Activated CD8-positive, alpha-beta memory T cell treated with anti-CD3 and anti-CD28 coated beads for 48 hours (primary cell): Measurements from ENCODE around the gene EFHC2.
A peak's percentile ranks its signal among the peaks of the same experiment; 100 is the strongest.

Experiments
- DNase-seq, 3 experiments: peaks; one replicate each; pipeline ENCODE4 v3.0.0-alpha.2; 2020; ENCODE audit warnings: low read depth in 2 of 3, low spot score in 2 of 3

EFHC2 gene, protein sequence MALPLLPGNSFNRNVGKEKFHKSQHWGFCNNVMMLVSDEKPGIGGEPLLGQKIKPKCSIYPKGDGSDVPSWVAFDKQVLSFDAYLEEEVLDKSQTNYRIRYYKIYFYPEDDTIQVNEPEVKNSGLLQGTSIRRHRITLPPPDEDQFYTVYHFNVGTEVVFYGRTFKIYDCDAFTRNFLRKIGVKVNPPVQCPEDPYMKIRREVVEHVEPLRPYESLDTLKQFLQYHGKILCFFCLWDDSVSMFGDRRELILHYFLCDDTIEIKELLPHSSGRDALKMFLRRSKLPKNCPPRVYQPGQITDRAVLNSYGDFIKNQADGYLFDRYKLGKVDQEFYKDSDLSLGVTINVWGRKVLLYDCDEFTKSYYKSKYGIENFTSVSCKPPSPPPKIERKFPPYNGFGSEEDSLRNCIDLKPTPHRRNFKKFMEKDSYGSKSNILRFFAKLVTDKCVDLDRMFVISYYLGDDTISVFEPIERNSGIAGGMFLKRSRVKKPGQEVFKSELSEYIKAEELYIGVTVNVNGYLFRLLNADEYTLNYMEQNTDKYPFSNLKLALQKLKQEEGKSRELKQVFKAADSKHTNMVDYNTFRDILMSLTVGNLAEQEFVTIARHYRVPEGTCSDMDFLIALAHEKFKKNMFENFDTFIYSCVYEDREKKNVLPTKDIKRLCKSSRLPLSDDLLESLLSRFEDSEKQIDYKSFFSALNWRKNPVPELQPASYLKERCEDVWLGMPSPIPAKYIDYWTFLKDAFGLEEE

DNA sequence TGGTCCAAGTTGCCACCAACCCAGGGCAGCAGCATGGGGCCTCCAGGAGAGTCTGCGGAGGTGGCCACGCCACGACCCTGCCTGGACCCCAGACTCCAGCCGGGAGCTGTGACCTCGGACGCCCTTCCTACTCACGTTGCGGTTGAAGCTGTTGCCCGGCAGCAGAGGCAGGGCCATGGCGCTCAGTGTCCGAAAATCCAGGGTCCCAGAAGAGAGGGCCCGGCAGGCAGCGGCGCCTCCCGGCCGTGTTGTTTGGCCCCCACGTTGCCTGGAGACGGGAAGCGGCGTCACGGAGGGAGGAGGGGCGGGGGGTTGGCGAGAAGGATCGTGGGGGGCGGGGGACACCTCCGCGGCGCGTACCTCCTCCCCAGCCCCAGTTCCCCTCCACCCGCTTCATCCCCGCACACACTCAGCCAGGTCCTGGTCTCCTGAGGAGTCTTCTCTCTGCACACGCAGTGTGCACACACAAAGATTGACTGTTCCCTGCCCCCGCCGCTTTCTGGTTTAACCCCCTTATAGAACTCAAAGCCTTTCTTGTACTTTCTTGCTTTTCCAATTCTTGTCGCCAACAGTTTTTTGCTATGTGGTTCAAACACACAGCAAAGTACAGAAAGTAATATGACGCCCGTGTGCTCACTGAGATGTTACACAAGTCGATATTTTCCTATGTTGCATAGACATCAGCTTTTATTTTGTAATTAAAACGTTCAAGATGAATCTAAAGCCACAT, at the start of gene EFHC2:
Gene EFHC2 (minus strand): TSS at position 261 of the 730 bp plus-strand sequence. CDS start 84 bp downstream, at position 177.
- no peak for DNase-seq

DNA sequence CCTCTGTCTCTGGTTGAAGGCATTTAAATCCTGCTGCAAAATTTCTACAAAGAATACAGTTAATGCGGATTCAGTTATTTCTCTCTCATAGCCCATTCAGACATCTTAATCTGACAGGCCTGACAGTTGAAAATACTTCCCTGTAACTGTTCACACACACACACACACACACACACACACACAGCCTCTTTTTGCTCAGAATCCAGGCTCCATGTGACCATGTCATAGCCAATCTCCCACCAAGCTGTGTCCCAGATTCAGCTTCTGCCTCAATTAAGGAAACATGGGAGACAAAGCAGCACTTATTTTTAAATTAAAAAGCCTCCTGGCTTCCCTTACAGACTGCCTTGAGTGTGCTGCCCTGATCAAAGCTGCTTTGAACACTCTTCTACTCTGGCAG, 49.3 kb upstream of the EFHC2 start:
- DNase-seq, result no peak

DNA sequence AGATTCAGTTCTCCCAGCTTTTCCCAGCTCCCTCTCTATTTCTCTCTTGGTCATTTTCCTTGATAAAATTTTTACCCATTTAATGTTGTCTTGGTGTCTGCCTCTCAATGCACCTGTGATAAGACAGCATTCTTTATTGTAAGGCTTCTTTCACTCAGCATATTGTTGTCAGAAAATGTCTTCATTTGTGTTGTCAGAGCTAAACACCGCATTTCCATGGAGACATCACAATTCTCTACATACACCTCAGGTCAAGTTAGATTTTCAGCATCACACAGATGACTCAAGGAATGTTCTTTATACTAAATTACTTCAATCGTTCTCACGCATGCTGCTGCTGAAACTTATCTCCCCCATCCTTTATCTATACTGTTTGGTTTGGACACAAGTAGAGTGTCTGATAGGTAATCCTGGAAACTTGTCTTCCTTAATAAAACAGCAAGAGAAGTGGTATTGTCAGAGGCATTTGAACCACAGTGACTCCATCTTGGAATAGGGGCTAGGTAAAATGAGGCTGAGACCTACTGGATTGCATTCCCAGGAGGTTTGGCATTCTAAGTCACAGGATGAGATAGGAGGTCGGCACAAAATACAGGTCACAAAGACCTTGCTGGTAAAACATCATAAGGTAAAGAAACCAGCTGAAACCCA, 41.3 kb upstream of the EFHC2 start:
- DNase-seq, result no peak

DNA sequence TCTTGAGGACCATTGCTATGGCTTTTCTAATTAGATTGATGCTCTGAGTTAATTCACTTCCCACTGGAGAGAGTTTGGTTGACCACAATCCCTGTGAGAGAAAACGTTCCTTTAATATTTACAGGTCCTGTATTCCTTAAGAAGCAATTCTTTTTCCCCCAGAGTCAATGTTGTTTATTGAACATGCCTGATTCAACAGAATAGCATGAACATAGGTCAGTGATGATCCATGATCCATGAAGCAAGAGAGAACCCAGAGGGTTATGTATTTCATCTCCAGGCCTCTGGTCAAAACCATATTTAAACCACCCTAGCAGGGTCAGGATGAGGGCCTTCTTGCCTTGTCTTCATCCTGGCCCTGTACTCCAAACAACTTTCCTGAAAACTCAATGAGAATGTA, 39.4 kb upstream of the EFHC2 start:
- DNase-seq, result no peak

DNA sequence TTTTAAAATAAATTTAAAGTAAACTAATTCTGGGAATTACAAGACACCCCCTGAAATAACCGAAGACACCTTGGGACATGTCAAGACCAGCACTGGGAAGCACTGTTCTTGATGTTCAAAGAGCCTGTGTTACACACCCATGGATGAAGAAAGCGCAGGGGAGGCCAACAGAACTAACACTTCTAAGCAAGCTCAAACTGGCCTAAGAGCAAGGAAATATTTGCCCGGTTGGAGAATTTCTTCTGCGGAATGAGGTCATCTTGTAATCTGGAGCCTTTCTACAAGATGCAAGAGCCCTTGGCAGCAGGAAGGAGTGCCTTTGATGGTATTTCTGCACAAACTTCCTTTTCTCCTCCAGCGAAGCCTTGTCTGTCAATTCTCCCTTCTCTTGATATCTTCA, 9.3 kb upstream of the EFHC2 start:
- no peak for DNase-seq

DNA sequence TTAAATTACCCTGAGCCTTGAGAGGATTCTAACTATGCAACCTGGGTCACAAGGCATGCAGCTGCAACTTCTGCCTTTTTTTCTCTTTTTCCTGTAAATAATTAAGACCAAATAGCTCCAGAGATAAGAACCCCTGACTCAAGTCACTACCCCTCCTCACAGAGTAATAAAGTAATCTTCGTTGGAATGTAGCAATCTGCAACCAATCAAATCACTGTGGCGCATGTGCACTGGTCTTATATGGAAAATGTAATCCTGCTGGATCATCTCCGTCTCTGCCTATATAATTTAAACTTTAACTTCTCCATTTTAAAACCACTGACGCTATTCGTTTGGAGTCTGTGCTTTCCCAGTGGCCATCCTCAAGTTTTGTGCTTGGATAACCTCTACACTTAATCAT, 6.1 kb upstream of the EFHC2 start:
- no peak for DNase-seq

DNA sequence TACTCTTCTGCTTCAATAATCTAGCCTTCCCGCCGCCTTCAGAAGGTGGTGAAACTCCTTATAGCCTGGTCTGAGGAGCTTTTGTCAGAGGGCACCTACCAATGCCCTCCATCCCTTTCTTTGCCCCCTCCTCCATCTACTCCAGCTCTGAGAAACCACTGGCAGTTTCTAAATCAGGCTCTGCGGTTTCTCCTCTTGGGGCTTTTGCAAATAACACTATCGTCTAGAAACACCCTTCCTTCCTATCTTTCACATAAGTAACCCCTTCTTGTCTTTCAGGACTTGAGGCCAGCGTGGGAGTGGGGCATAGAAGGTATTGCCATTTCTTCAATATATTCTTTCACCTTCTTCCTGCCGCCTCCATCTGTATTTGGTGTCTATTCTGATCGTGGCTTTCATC, 1.2 kb upstream of the EFHC2 start:
- no peak for DNase-seq

DNA sequence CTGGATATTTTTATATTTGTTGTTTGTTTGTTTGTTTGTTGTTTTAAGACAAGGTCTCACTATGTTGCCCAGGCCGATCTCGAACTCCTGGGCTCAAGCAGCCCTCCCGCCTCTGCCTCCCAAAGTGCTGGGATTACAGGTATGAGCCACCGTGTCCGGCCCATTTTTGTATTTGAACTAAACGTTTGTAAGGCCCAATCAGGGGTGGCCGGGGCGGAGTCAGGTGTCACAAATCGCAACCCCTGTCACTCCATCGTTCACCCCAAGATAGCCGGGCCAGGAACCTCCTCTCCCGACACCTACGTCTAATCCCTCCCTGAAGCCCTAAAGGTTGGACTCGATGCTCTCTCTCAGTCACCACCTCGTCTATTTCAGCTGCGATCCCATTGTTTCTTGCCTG, 722 bp upstream of the EFHC2 start:
- DNase-seq, result peak in 1 of 3 experiments; percentile 10

DNA sequence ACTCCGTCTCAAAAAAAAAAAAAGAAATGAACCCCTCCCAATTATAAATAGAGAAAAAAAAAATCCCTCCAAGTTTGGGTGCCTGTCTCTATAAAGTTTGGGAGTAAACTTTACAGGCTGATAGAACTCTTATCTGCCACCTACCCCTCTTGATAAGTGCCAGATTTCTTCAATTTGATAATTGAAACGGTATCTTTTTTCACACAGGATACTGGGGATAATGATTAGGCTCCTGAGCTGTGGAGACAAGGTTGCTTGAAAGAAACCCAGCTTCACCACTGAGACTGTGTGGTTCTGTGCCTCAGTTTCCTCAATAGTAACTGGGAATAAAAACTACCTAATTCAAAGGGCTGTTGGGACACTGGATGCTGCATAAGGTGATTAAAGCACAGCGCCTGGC, 606 bp downstream of the EFHC2 start:
- DNase-seq, result no peak

DNA sequence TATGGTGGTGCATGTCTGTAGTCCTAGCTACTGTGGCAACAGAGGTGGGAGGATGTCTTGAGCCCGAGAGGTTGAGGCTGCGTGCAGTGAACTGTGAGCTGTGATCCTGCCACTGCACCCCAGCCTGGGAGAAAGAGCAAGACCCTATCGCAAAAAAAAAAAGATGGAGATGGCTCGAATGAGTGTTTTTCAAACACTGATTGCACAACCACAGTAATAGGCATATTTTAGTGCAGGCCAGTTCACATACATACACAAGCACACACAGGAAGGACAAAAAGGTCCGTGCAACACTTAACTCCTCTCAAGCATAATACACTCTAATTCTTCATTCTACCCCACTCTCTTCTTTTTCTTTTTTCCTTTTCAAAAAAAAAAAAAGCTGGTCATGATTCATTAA, 5.1 kb downstream of the EFHC2 start:
- DNase-seq, result no peak

DNA sequence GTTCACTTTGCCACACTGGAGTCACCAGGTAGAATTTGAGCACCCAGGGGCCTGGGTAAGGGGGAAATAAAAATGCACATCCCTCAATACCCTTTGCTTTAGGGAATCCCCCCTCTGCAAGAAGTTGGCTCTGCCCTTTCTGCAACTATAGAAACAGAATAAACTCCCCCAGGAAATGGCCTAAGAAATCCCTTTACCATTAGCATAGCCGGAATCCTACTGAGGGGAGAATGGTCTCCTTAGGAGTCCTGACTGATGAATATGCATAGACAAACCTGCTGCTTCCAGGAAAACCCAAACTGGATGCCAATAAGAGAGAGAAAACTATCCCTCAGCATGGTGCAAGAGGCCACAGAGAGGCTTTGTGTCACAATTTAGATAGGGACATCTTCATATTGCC, 11.0 kb downstream of the EFHC2 start:
- no peak for DNase-seq

DNA sequence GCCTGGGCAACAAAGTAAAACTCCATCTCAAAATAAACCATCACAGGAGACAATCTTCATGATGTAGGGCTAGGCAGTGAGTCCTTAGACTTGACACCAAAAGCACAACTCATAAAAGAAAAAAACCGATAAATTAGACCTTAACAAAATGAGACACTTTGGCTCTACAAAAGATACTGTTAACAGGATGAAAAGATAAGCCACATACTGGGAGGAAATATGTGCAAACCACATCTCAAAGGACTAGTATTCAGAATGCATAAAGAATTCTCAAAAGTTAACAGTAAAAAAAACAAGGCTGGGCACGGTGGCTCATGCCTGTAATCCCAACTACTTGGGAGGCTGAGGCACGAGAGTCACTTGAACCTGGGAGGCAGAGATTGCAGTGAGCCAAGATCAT, 13.2 kb downstream of the EFHC2 start:
- no peak for DNase-seq

DNA sequence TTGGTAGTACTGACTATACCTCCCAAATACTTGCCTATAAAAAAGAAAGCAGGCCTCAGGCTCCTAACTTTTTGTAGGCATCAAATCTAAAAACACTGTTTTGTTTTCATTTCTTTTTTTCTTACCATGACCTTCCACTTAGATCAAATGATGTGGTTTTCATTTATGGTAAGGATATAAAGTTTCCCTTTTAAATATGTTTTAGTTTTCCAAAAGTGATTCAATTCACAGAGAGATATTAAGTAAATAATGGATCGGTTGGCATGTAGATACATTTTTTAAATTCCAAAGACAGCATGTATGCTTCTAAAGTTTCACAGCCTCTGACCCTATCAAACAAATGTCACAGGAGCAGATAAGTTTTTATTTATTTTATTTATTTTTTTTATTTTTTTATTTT, 23.9 kb downstream of the EFHC2 start:
- DNase-seq, result no peak

DNA sequence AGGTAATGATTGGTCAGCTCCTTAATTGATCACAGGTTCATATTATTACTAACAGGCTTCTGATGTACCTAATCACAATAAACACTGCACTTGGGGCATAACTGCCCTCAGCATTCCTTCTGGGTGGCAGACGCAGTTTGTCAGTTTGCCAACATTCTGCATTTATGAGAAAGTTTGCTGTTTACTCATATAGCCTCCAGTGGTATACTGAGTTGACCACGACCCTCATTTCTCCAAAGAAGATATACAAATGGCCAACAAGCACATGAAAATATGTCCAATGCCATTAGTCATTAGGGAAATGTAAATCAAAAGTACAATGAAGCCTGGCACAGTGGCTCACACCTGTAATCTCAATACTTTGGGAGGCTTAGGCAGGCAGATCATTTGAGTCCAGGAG, 26.3 kb downstream of the EFHC2 start:
- DNase-seq, result no peak

DNA sequence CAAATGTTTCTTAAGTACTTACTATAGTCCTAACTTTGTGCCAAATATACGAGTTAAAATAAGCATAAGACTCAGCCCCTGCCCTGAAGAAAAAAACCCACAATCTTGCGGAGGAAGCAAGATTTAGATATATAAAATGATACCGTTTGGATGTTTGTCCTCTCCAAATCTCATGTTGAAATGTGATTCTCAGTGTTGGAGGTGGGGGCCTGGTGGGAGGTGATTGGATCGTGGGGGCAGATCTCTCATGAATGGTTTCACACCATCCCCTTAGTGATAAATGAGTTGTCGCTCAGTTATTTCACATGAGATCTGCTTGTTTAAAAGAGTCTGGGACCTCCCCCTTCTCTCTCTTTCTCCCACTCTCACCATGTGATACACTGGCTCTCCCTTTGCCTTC, 28.7 kb downstream of the EFHC2 start:
- DNase-seq, result no peak

DNA sequence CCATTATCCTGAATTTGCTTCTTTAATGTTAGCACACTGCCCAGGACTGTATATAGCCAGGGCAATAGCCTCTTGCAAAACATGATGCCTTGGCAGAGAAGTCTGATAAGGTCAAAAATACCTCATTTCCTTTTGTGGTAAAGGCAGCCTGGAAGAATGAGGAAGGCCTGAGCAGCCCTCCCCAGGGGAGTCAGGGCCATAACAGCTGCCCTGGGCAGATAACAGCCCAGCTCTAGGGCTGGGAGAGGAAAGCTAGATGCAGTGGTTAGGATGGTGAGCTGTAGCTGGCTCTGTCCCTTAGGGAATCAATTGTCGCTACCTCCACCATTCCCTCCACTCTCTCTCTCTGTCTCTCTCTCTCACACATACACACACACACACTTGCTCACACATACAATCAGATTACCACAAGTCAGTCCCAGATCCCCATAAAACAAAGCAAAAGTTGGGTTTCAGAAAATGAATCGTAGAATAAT, 29.2 kb downstream of the EFHC2 start:
- no peak for DNase-seq

DNA sequence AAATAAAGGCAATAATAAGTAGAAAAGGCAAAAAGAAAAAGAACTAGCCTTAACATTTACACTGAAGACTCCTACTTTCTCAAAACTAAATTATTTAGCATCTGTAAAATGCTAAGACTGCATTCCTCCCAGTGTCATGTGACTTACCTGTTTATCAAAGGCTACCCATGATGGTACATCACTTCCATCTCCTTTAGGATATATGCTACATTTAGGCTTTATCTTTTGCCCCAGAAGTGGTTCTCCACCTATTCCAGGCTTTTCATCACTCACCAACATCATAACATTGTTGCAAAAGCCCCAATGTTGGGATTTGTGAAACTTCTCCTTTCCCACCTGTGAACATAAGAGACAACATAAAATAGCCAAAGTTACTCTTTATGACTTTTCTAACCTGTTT, 31.1 kb downstream of the EFHC2 start:
- no peak for DNase-seq

DNA sequence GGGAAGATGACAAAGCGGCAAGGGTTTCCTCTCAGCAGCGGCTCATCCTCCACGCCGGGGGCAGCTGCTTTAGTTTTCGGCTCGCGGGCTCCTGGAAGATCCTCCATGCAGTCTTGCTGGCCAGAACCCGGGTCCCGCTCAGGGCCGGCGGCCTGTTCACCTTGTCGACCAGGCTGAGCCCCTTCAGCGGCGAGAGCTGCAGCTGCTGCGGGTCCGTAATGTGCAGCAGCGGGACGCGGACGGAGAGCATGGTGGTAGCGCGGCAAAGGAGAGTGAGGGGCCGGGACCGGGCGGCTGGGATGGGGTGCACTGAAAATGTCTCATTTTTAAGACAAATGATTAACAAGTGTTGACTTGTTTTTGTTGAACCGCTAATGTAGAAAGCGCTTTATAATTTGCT, 33.2 kb downstream of the EFHC2 start:
- no peak for DNase-seq

DNA sequence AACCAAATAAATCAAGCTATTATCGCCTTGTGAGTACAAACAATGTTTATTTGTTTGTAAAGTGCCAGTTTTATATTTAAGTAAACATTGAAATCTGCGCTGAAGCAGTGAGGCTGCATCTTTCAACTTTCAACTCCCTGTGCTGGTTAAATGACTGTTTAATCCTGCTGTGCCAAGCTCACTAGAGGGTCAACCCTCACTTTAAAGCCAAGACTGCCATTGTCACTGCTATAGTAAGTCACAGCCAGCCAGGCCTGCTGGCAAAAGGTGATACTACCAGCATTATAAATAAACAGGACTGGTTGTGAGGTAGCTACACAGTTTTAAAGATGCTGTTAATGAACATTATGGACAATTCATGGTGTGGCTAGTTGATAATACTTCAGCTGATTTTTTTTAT, 34.6 kb downstream of the EFHC2 start:
- DNase-seq, result no peak

DNA sequence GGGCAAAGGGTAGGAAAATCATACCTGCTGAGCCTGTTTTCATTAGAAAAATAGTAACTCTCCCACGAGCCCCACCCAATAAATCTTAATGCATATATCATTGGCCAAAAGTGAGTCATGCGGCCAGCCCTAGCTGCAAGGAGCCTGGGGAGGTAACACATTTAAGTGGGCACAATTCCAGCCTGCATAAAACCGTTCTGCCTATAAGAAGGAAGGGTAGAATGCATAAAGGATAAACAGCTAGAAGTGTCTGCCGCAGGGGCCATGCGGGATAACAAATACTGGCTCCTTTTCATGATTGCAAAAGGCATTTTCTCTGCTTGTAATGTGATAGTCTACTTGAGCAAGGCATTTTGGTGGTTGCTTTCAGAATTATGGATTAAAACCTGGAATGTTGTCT, 37.1 kb downstream of the EFHC2 start:
- DNase-seq, result no peak

DNA sequence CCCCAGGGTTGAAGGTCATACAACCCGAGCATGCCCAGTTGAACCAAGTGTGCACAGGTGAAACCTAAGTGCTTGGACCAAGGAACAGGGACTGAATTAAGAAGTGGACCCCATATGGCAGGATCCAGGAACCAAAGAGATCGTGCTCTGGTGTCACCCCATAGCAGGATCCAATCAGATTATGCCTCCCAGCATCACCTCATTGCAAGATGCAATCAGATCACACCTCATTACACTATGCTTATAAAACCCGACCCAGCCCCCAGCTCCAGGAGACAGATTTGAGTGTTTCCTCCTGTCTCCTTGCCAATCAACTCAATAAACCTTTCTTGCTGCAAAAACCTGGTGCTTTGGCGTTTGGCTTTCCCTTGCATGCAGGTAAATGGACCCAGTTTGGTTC, 37.6 kb downstream of the EFHC2 start:
- no peak for DNase-seq
